HepG2 (cell line): ENCODE data around the gene IDNK. TPM values are rescaled to one million over a fixed set of nuclear protein-coding genes. Genes with fewer than 3 reads are reported as not detected.
A peak's percentile ranks its signal among the peaks of the same experiment; 100 is the strongest.

Experiments
- FOXA1 ChIP-seq, 2 experiments: fragments of 450-650 bp in 1 of 2; sonication (generic) in 1 of 2; formaldehyde crosslinking in 1 of 2; IDR thresholded peaks; 2 replicates each; pipeline versions ENCODE4 v1.4.0 to v1.6.1; 2016 to 2020; ENCODE audit warnings: missing genetic modification reagents in 1 of 2
- GRHL1 ChIP-seq: sonication (generic); formaldehyde crosslinking; conservative IDR thresholded peaks from 2 replicates; pipeline ENCODE4 v1.8.0; 2022; ENCODE audit warnings: missing genetic modification reagents
- KLF16 ChIP-seq, 2 experiments: sonication (generic) in 1 of 2; formaldehyde crosslinking in 1 of 2; IDR thresholded peaks; 2 replicates each; pipeline versions ENCODE4 v1.6.1 to v1.8.0; 2016 to 2023; ENCODE audit warnings: missing genetic modification reagents in 2 of 2, missing compliant biosample characterization in 1 of 2
- NR2F6 ChIP-seq, 2 experiments: IDR thresholded peaks; 2 replicates each; pipeline ENCODE4 v1.6.1; 2016; ENCODE audit warnings: antibody characterized with exemption in 1 of 2, mild to moderate bottlenecking in 1 of 2
- PHF20 ChIP-seq: sonication (generic); formaldehyde crosslinking; IDR thresholded peaks from 2 replicates; pipeline ENCODE4 v1.5.0; 2020; ENCODE audit warnings: mild to moderate bottlenecking, missing genetic modification reagents
- POLR2AphosphoS2 ChIP-seq: IDR thresholded peaks from 2 replicates; pipeline ENCODE4 v1.6.1; 2011; ENCODE audit warnings: low read depth, low read length, improper control_type of control experiment
- PRDM10 ChIP-seq: sonication (generic); formaldehyde crosslinking; IDR thresholded peaks from 2 replicates; pipeline ENCODE4 v1.4.0; 2020; ENCODE audit warnings: low read depth, missing genetic modification reagents
- RELA ChIP-seq: sonication (generic); formaldehyde crosslinking; IDR thresholded peaks from 2 replicates; pipeline ENCODE4 v1.4.0; 2020; ENCODE audit warnings: missing genetic modification reagents
- U2AF2 ChIP-seq: fragments of 200-400 bp; formaldehyde crosslinking; IDR thresholded peaks from 2 replicates; pipeline ENCODE4 v1.6.1; 2017; ENCODE audit warnings: low read depth, mild to moderate bottlenecking, low read length
- WIZ ChIP-seq: sonication (generic); formaldehyde crosslinking; IDR thresholded peaks from 2 replicates; pipeline ENCODE4 v1.5.1; 2020; ENCODE audit warnings: mild to moderate bottlenecking, missing genetic modification reagents
- ZHX2 ChIP-seq, 2 experiments: sonication (generic) in 1 of 2; formaldehyde crosslinking in 1 of 2; IDR thresholded peaks; 2 replicates each; pipeline versions ENCODE4 v1.6.1 to v1.9.0; 2014 to 2022; ENCODE audit warnings: antibody characterized with exemption in 1 of 2, borderline replicate concordance in 1 of 2, inconsistent platforms in 1 of 2, low read depth in 1 of 2, missing genetic modification reagents in 1 of 2
- ZNF274 ChIP-seq: sonication (generic); formaldehyde crosslinking; IDR thresholded peaks from 2 replicates; pipeline ENCODE4 v1.5.1; 2020; ENCODE audit warnings: mild to moderate bottlenecking, missing genetic modification reagents
- ZNF580 ChIP-seq: IDR thresholded peaks from 2 replicates; pipeline ENCODE4 v1.6.1; 2016; ENCODE audit warnings: low read depth, borderline replicate concordance
- ZNF709 ChIP-seq: sonication (generic); formaldehyde crosslinking; IDR thresholded peaks from 2 replicates; pipeline ENCODE4 v1.5.0; 2020; ENCODE audit warnings: mild to moderate bottlenecking, missing genetic modification reagents
- ZNF713 ChIP-seq: sonication (generic); formaldehyde crosslinking; IDR thresholded peaks from 2 replicates; pipeline ENCODE4 v1.4.0; 2020; ENCODE audit warnings: mild to moderate bottlenecking, missing genetic modification reagents
- ZNF766 ChIP-seq: sonication (generic); formaldehyde crosslinking; IDR thresholded peaks from 2 replicates; pipeline ENCODE4 v1.5.0; 2020; ENCODE audit warnings: missing genetic modification reagents, borderline replicate concordance
- ZNF788 ChIP-seq: sonication (generic); formaldehyde crosslinking; IDR thresholded peaks from 2 replicates; pipeline ENCODE4 v1.5.0; 2020; ENCODE audit warnings: mild to moderate bottlenecking, missing genetic modification reagents, borderline replicate concordance
- polyA plus RNA-seq, 8 experiments: library from polyadenylated mRNA; depleted of rRNA in 3 of 8; stranded (reverse) in 7 of 8; unstranded in 1 of 8; fragments of >200 nt; fragmentation: Illumina TruSeq in 4 of 8; extraction: Trizol in 4 of 8; gene quantifications; 2 replicates each; pipeline versions ENCODE4 v1.2.1 to v1.2.3, GENCODE V29; 2011 to 2016; ENCODE audit warnings: low read depth in 4 of 8, missing spikeins in 1 of 8, mixed read lengths in 1 of 8; ENCODE audit not compliant: insufficient read depth in 1 of 8
- total RNA-seq, 5 experiments: library from RNA; depleted of rRNA; stranded (reverse); fragments of >200 nt; fragmentation: Illumina TruSeq; extraction: Trizol; gene quantifications; 2 replicates each; pipeline ENCODE4 v1.2.3, GENCODE V29; 2016; ENCODE audit warnings: low read depth in 1 of 5

IDNK gene
- total and polyA plus RNA-seq, 2 of the 13 experiments (the other 11 are each of a cell fraction or from before 2014, with no cell fraction given), result 3.1 to 4.8 TPM

- TF ChIP-seq PRDM10 (CRISPR knock-in tag) (peak; percentile 69), NR2F6 (IDR thresholded peaks at IDR 0.05) (peak; percentile 91), NR2F6 (CRISPR knock-in tag; IDR thresholded peaks at IDR 0.05) (peak; percentile 93), ZNF788 (CRISPR knock-in tag) (peak; percentile 17; the same call in 1 of the 2 replicates), RELA (CRISPR knock-in tag) (no peak), ZNF580 (no peak), ZNF766 (CRISPR knock-in tag) (no peak), FOXA1 (IDR thresholded peaks at IDR 0.05) (no peak), FOXA1 (CRISPR knock-in tag; IDR thresholded peaks at IDR 0.05) (peak; percentile 55), ZNF713 (CRISPR knock-in tag) (no peak), POLR2AphosphoS2 (no peak), PHF20 (no peak; the same call in 1 of the 2 replicates), KLF16 (CRISPR knock-in tag; IDR thresholded peaks at IDR 0.05) (no peak), ZHX2 (IDR thresholded peaks at IDR 0.05; ENCODE audit: low read depth) (peak; percentile 36; the same call in 1 of the 2 replicates), ZHX2 (CRISPR knock-in tag; IDR thresholded peaks at IDR 0.05; ENCODE audit: borderline replicate concordance) (no peak), U2AF2 (no peak), ZNF274 (CRISPR knock-in tag) (peak; percentile 43; the same call in 1 of the 2 replicates), WIZ (CRISPR knock-in tag) (peak; percentile 83; the same call in 1 of the 2 replicates), ZNF709 (0 out of 2 replicates have a peak, but pooled peaks have one; percentile 57), GRHL1 (CRISPR knock-in tag) (no peak)
These were observed 6.6 kb downstream of the IDNK start (continued) for GRCh38 chr9:83629433-83630104.
